GM23338 (cell line): ENCODE results near the gene SGO1.

Experiments used
- EZH2 ChIP-seq: fragments of 200-600 bp; sonication (generic); IDR thresholded peaks from one replicate; pipeline ENCODE4 v1.8.0; 2017; ENCODE audit warnings: antibody characterized with exemption, mild to moderate bottlenecking, low read depth; ENCODE audit not compliant: unreplicated experiment
- NANOG ChIP-seq: IDR thresholded peaks from 2 replicates; pipeline ENCODE4 v1.6.1; 2016; ENCODE audit warnings: antibody characterized with exemption, borderline replicate concordance
- POLR2AphosphoS5 ChIP-seq: IDR thresholded peaks from 2 replicates; pipeline ENCODE4 v1.6.1; 2016; ENCODE audit warnings: antibody characterized with exemption, low read depth
- TF ChIP-seq, protein P1 (sequence below), 2 experiments: fragments of 200-600 bp in 1 of 2; sonication (generic) in 1 of 2; conservative IDR thresholded peaks; 2 replicates each; pipeline versions ENCODE4 v1.5.1 to v1.6.1; 2016 to 2017; ENCODE audit warnings: antibody characterized with exemption in 2 of 2, low read depth in 2 of 2, mild to moderate bottlenecking in 2 of 2, moderate library complexity in 1 of 2

DNA sequence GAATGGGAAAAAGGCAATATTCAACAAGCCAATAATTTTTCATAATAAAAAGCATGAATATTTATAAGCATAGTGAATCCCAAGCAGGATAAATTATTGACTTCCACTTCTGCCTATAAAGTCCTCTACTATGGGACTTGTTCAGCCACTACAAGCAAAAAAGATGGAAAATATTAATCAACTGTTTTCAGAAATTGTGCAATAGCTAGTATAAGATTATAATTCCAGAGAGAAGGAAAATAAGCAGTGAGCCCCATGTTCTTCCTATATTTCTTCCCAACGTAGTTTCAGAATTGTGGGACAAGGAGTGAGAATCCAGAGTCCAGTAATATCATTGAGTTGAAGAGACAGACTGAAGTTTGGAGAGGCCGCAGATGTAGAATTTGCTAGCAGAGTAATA is 24.3 kb downstream of the SGO1 start:
- TF ChIP-seq, protein P1, sequence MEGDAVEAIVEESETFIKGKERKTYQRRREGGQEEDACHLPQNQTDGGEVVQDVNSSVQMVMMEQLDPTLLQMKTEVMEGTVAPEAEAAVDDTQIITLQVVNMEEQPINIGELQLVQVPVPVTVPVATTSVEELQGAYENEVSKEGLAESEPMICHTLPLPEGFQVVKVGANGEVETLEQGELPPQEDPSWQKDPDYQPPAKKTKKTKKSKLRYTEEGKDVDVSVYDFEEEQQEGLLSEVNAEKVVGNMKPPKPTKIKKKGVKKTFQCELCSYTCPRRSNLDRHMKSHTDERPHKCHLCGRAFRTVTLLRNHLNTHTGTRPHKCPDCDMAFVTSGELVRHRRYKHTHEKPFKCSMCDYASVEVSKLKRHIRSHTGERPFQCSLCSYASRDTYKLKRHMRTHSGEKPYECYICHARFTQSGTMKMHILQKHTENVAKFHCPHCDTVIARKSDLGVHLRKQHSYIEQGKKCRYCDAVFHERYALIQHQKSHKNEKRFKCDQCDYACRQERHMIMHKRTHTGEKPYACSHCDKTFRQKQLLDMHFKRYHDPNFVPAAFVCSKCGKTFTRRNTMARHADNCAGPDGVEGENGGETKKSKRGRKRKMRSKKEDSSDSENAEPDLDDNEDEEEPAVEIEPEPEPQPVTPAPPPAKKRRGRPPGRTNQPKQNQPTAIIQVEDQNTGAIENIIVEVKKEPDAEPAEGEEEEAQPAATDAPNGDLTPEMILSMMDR (conservative IDR thresholded peaks at IDR 0.05; ENCODE audit: low read depth in 2 of 2) = no peak
- TF ChIP-seq POLR2AphosphoS5 (no peak), NANOG (no peak), EZH2 (no peak)
